Hepatocyte (in vitro differentiated cells): ENCODE results near the gene MTRF1.

Experiments
- EZH2 ChIP-seq: fragments of 200-600 bp; sonication (generic); IDR thresholded peaks from 2 replicates; pipeline ENCODE4 v1.6.1; 2016; ENCODE audit warnings: antibody characterized with exemption, mild to moderate bottlenecking, borderline replicate concordance
- TF ChIP-seq, protein P1 (sequence below): fragments of 200-600 bp; sonication (generic); IDR thresholded peaks from 2 replicates; pipeline ENCODE4 v1.5.1; 2016; ENCODE audit warnings: antibody characterized with exemption, mild to moderate bottlenecking; ENCODE audit not compliant: poor library complexity

DNA sequence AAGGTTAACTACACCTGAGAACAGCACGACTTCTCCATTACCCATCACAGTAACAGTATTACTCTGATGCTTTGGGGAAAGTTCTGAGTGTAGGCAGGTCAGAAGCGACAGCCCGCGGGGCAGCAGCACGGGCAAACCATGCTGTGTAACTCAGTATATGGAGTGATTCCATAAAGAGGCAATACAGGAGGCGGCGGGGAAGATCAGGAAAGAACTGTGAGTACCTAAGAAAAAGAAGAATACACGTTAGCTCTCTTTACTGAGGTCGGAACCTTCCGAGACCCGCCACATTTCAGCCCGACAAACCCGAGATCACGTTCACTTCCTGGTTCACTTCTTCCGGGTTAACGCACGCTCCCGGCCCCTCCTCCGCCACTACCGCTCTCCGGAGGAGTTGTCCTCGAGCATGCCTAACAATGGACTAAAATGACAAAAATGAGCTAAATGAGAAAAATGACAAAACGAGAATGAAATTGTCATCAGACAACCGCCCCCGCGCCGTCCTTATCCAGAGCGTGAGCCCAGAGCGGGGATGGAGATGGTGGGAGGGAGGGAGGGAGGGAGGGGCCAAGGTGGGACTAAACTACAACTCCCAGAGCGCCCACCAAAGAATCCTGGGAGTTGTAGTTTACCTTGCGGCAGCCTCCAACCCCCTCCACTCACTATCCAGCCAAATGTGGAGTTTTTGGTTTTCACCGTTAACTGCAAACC is at the start of gene MTRF1:
- TF ChIP-seq, protein P1, sequence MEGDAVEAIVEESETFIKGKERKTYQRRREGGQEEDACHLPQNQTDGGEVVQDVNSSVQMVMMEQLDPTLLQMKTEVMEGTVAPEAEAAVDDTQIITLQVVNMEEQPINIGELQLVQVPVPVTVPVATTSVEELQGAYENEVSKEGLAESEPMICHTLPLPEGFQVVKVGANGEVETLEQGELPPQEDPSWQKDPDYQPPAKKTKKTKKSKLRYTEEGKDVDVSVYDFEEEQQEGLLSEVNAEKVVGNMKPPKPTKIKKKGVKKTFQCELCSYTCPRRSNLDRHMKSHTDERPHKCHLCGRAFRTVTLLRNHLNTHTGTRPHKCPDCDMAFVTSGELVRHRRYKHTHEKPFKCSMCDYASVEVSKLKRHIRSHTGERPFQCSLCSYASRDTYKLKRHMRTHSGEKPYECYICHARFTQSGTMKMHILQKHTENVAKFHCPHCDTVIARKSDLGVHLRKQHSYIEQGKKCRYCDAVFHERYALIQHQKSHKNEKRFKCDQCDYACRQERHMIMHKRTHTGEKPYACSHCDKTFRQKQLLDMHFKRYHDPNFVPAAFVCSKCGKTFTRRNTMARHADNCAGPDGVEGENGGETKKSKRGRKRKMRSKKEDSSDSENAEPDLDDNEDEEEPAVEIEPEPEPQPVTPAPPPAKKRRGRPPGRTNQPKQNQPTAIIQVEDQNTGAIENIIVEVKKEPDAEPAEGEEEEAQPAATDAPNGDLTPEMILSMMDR: no peak
- TF ChIP-seq EZH2: no peak
